Activated CD8-positive, alpha-beta memory T cell treated with anti-CD3 and anti-CD28 coated beads, Interleukin-2, amount 50 U/mL, for 24 hours (primary cell): ENCODE results near the gene SSC4D.

Experiments
- DNase-seq: peaks from one replicate; pipeline ENCODE4 v3.0.0-alpha.2; 2020; ENCODE audit errors: extremely low read depth

SSC4D gene

GRCh38 chr7:76354516-76354915 is 55.0 kb downstream of the SSC4D start:
- no peak for DNase-seq

- no peak for DNase-seq
Observed at GRCh38 chr7:76353744-76354143, 55.8 kb downstream of the SSC4D start.

GRCh38 chr7:76352193-76352592 is 57.3 kb downstream of the SSC4D start:
- DNase-seq: no peak

GRCh38 chr7:76351372-76351771 is 58.1 kb downstream of the SSC4D start:
- DNase-seq: no peak

- DNase-seq: no peak
Observed at GRCh38 chr7:76349313-76349885, 60.1 kb downstream of the SSC4D start.

GRCh38 chr7:76347710-76348109 is 61.8 kb downstream of the SSC4D start:
- no peak for DNase-seq

- DNase-seq: no peak
Observed at GRCh38 chr7:76346778-76347177, 62.7 kb downstream of the SSC4D start.

GRCh38 chr7:76346097-76346496 is 63.4 kb downstream of the SSC4D start:
- DNase-seq: no peak

- no peak for DNase-seq
Observed at GRCh38 chr7:76343931-76344321, 65.6 kb downstream of the SSC4D start.

- DNase-seq: no peak
Observed at GRCh38 chr7:76343294-76343930, 66.1 kb downstream of the SSC4D start.

- no peak for DNase-seq
Observed at GRCh38 chr7:76342222-76342621, 67.3 kb downstream of the SSC4D start.

- DNase-seq: no peak
Observed at GRCh38 chr7:76340617-76341131, 68.8 kb downstream of the SSC4D start.
